GM12878 (cell line): ENCODE results near the gene HSPA1A. TPM values are rescaled to one million over a fixed set of nuclear protein-coding genes. Genes with fewer than 3 reads are reported as not detected.
A peak's percentile ranks its signal among the peaks of the same experiment; 100 is the strongest.
"Not testable (repeated sequence)": the region's sequence is repeated elsewhere in the genome, so short reads cannot be mapped to it uniquely, and the experiment has no call there.

Experiments
- ATAC-seq: fragments of 200-7000 bp; cut with Tn5 transposase; 3 replicates; pipeline ENCODE4 v1.9.1; 2020; ENCODE audit warnings: mild to moderate bottlenecking, moderate library complexity
- BruUV-seq: library from RNA; stranded (reverse); fragments of 400-500 nt; replicated peaks from 2 replicates; lab custom pipeline; 2021; lab: Mats Ljungman, UMichigan
- CTCF ChIA-PET: fragments of 300-600 bp; sonication (Branson Sonifier 250); formaldehyde crosslinking; extraction: SDS; loops from one replicate; lab custom pipeline; 2021; ENCODE audit warnings: inconsistent platforms; lab: Yijun Ruan, JAX
- POLR2A ChIA-PET: fragments of 350-600 bp; formaldehyde crosslinking; extraction: SDS; loops from one replicate; lab custom pipeline; 2021; ENCODE audit warnings: inconsistent platforms; lab: Charles Lee
- RAD21 ChIA-PET: fragments of 300-600 bp; sonication (Branson Sonifier 250); formaldehyde crosslinking; loops from one replicate; lab custom pipeline; 2023; ENCODE audit warnings: antibody characterized with exemption; ENCODE audit not compliant: unreplicated experiment; lab: Charles Lee
- SMC1A ChIA-PET: fragments of 300-600 bp; sonication (Branson Sonifier 250); formaldehyde crosslinking; loops from one replicate; lab custom pipeline; 2023; ENCODE audit not compliant: unreplicated experiment, uncharacterized antibody; lab: Charles Lee
- DNase-seq: peaks from one replicate; pipeline ENCODE4 v3.0.0-alpha.2; 2011; ENCODE audit warnings: low read depth, low spot score
- FAIRE-seq: peaks from 3 replicates; lab custom pipeline; 2011; peaks lifted over from hg19 to GRCh38; lab: Jason Lieb, UNC
- H2AFZ ChIP-seq: 2 replicates; pipeline ENCODE4 v1.6.0; 2011; ENCODE audit warnings: low read depth, low read length, control low read depth; ENCODE audit not compliant: control insufficient read depth
- H3K27ac ChIP-seq: 2 replicates; pipeline ENCODE4 v1.5.1; 2011; ENCODE audit warnings: control low read depth; ENCODE audit not compliant: control insufficient read depth, insufficient read depth
- H3K27me3 ChIP-seq, 2 experiments: replicated peaks in 1 of 2; 2 replicates each; pipeline versions ENCODE4 v1.6.0 to v1.6.1; 2011; ENCODE audit warnings: low read length in 1 of 2; ENCODE audit not compliant: control insufficient read depth in 2 of 2, insufficient read depth in 2 of 2
- H3K36me3 ChIP-seq, 2 experiments: 2 replicates each; pipeline ENCODE4 v1.5.1; 2011; ENCODE audit warnings: low read length in 1 of 2; ENCODE audit not compliant: control insufficient read depth in 2 of 2, insufficient read depth in 2 of 2
- H3K4me1 ChIP-seq: 2 replicates; pipeline ENCODE4 v1.6.1; 2011; ENCODE audit warnings: mild to moderate bottlenecking, low read length, moderate library complexity, mixed read lengths; ENCODE audit not compliant: control insufficient read depth, insufficient read depth
- H3K4me2 ChIP-seq: 2 replicates; pipeline ENCODE4 v1.6.0; 2011; ENCODE audit warnings: control low read depth; ENCODE audit not compliant: control insufficient read depth, insufficient read depth
- H3K4me3 ChIP-seq: fragments of 200-600 bp; sonication (generic); 2 replicates; pipeline ENCODE4 v1.5.1; 2016
- H3K79me2 ChIP-seq: 2 replicates; pipeline ENCODE4 v1.6.0; 2011; ENCODE audit warnings: low read length; ENCODE audit not compliant: control insufficient read depth, insufficient read depth
- H3K9ac ChIP-seq: 2 replicates; pipeline ENCODE4 v1.8.0; 2011; ENCODE audit warnings: low read length, control low read depth, mixed read lengths; ENCODE audit not compliant: control insufficient read depth, insufficient read depth
- H3K9me3 ChIP-seq: replicated peaks from 3 replicates; pipeline ENCODE4 v1.5.1; 2011; ENCODE audit warnings: mild to moderate bottlenecking, low read length; ENCODE audit not compliant: control insufficient read depth, insufficient read depth
- H4K20me1 ChIP-seq: 2 replicates; pipeline ENCODE4 v1.6.0; 2011; ENCODE audit not compliant: control insufficient read depth, insufficient read depth
- IKZF1 ChIP-seq: fragments of 450-650 bp; conservative IDR thresholded peaks from 2 replicates; pipeline ENCODE4 v1.6.1; 2017; ENCODE audit warnings: antibody characterized with exemption, mild to moderate bottlenecking
- MLLT1 ChIP-seq: fragments of 450-650 bp; IDR thresholded peaks from 2 replicates; pipeline ENCODE4 v1.6.1; 2016; ENCODE audit warnings: mild to moderate bottlenecking
- TARDBP ChIP-seq: IDR thresholded peaks from 2 replicates; pipeline ENCODE4 v1.6.1; 2016; ENCODE audit warnings: borderline replicate concordance
- WGBS: methylation state at CpG from one replicate; pipeline ENCODE4 v1.1.6; 2016; ENCODE audit warnings: low lambda C conversion rate; ENCODE audit not compliant: insufficient replicate concordance, insufficient coverage; ENCODE audit errors: missing lambda C conversion rate; 5-methylcytosine and 5-hydroxymethylcytosine counted together
- in situ Hi-C: fragments of 300-500 bp; cut with MboI; formaldehyde crosslinking; loops from 9 replicates; pipeline ENCODE4 v1.14.3; 2018; ENCODE audit warnings: mixed read lengths
- intact Hi-C: fragments of 100-400 bp; cut with micrococcal nuclease; formaldehyde crosslinking; loops from one replicate; pipeline ENCODE4 v1.14.2; 2022; ENCODE audit not compliant: unreplicated experiment
- polyA plus RNA-seq, 11 experiments: library from polyadenylated mRNA; depleted of rRNA in 4 of 11; unstranded in 6 of 11; stranded (reverse) in 5 of 11; fragments of >200 nt; fragmentation: Nextera tagmentation in 4 of 11; fragmentation: Illumina TruSeq in 1 of 11; extraction: Ambion mirVana in 4 of 11; extraction: Trizol in 1 of 11; gene quantifications; 1 replicate in 1 of 11; 2 replicates in 10 of 11; pipeline versions ENCODE4 v1.2.1 to v1.2.3, GENCODE V29; 2011 to 2016; ENCODE audit warnings: inconsistent platforms in 2 of 11, missing spikeins in 2 of 11, low read depth in 1 of 11
- total RNA-seq, 4 experiments: library from RNA; depleted of rRNA in 3 of 4; stranded (reverse); fragments of >200 nt in 3 of 4; fragmentation: Illumina TruSeq in 1 of 4; extraction: Trizol in 1 of 4; gene quantifications; 2 replicates each; pipeline versions ENCODE4 v1.2.1 to v1.2.3, GENCODE V29; 2013 to 2021

HSPA1A gene
- total and polyA plus RNA-seq, 10 of the 15 experiments (the other 5 are each of a cell fraction or from before 2014, with no cell fraction given) = 0.29 to 51.8 (median 17.5) TPM

GRCh38 chr6:31792761-31793171, 22.6 kb upstream of the HSPA1A start:
- CTCF ChIA-PET = interaction anchor here (1.0 to 2.2 kb wide), 4 partner anchors 8 to 63 kb away, joined by 3 to 9 read pairs (median 5); no protein-coding TSS in a partner anchor
- no peak overlapping the region for H3K4me3 ChIP-seq
- WGBS = 33% methylated on average over 12 of the region's 12 CpGs
- H3K4me2 ChIP-seq = peak overlapping the region; percentile 57
- in situ Hi-C loops (no loop called here), intact Hi-C loops (no loop called here)
- H2AFZ ChIP-seq = no peak overlapping the region
- peaks cover 21% of the 10 kb centered on the region for H3K79me2 ChIP-seq
- no peaks in the 10 kb centered on the region for H3K27me3 ChIP-seq
- H3K4me1 ChIP-seq = peaks cover 12% of the 10 kb centered on the region
- DNase-seq = no peak
- no peak for TF ChIP-seq TARDBP
- 0 out of 2 replicates have a peak, but pooled peaks have one; percentile 28 for TF ChIP-seq IKZF1
- peaks cover 4 to 11% of the 10 kb centered on the region in 2 experiments; a peak in 3 of 4 replicates for H3K36me3 ChIP-seq
- peak; percentile 33 for ATAC-seq
- RAD21 ChIA-PET = no interaction called here
- H3K27ac ChIP-seq = no peak overlapping the region
- no TSS peak for BruUV-seq
- no peaks in the 10 kb centered on the region for H3K9me3 ChIP-seq
- no peaks in the 10 kb centered on the region for H4K20me1 ChIP-seq
- H3K9ac ChIP-seq = no peak overlapping the region
- POLR2A ChIA-PET = no interaction called here
- FAIRE-seq = no peak
- SMC1A ChIA-PET = interaction anchor here (0.7 to 2.2 kb wide), 2 partner anchors 30 to 54 kb away, joined by 3 to 11 read pairs; no protein-coding TSS in a partner anchor

GRCh38 chr6:31793927-31794245, 21.5 kb upstream of the HSPA1A start:
- DNase-seq, in situ Hi-C loops, H3K27ac ChIP-seq, H3K27me3 ChIP-seq, BruUV-seq, H2AFZ ChIP-seq, FAIRE-seq, intact Hi-C loops, H3K9me3 ChIP-seq, ATAC-seq, SMC1A ChIA-PET, H4K20me1 ChIP-seq: not testable (repeated sequence)
- H3K79me2 ChIP-seq = peaks cover 21% of the 10 kb centered on the region
- peak overlapping the region; percentile 47 for H3K4me2 ChIP-seq
- peaks cover 12% of the 10 kb centered on the region for H3K4me1 ChIP-seq
- H3K36me3 ChIP-seq = peaks cover 4 to 11% of the 10 kb centered on the region in 2 experiments; a peak in 3 of 4 replicates
- ChIA-PET RAD21 (interaction anchor here (0.7 to 1.5 kb wide), 2 partner anchors 61 to 220 kb away, joined by 3 read pairs; no protein-coding TSS in a partner anchor), CTCF (interaction anchor here (1.2 to 3.3 kb wide), 2 partner anchors 15 to 23 kb away, joined by 3 to 12 read pairs; partner anchors contain the start of gene VWA7), POLR2A (interaction anchor here (0.6 to 3.5 kb wide), 3 partner anchors 21 to 87 kb away, joined by 3 to 28 read pairs (median 6); partner anchors contain the start of genes HSPA1B and LY6G6F)
- peak overlapping the region; percentile 81 for H3K4me3 ChIP-seq
- 88% methylated on average over 6 of the region's 6 CpGs for WGBS
- peak overlapping the region; percentile 81; the same call in 1 of the 2 replicates for H3K9ac ChIP-seq
- peak; percentile 23; the same call in 1 of the 2 replicates for TF ChIP-seq MLLT1
